NCI-H69 (cell line): ENCODE measurements around the gene P4HA2.

Experiments
- DNase-seq: peaks from one replicate; lab custom pipeline; 2025; lab: John Stamatoyannopoulos, UW

Gene P4HA2

GRCh38 chr5:132223861-132224260 lies 3.8 kb downstream of the P4HA2 start:
- no peak for DNase-seq

DNA sequence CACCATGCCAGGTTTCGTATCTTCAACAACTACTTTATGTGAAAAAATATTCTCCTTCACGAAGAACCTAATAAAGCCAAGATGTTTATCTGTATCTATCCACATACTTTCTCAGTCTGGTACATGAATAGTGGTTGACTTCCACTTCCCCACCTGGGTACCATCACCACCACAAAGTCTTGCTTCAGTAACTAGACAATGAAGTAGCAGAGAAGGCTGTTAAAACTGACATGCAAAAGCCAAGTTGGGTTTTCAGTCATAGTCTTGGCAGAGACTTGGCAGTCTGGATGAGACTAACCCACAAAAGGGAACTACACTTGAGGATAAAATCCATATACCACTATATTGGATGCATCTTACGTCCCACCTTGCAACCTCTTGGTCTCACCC lies 5.0 kb downstream of the P4HA2 start:
- DNase-seq, result no peak

DNA sequence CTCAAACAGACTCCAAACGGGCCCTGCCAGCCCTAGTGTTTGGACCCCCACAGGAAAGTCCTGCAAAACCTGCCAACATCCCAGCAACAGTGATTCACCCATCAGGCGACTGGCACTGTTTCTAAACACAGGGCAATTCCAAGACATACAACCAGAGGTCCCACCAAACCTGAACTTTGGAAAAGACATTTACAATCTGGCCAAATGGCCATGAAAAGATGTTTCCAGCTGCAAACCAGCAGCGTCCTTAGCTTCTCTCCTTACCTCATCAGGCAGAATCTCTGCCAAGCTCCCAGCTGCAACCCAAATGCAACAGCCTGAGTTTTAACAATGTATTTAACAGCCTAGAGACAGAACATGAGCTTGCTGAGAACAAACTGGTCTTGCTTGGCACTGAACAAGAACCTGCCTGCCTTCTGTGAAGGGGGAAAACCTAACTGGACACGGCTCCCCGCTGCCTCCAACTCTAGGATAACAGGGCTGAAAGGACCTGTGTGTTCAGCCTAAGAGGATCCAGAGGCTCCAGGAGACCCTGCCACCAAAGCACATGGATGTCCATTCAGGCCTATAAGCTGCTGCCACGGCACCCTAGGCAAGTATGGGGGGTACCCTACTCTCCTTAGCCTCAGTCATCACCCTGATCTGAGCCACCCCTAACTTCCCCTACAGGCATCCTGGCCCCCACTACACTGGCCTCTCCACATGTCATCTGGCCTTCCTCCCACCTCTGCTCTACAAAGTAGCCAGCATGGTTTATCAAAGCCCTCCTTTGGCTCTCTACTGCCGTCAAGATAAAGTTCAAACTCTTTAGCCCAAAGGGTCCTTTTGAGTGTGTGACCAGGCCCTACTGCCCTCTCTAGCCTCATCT lies 5.6 kb downstream of the P4HA2 start:
- no peak for DNase-seq

- DNase-seq, result no peak
Measured at GRCh38 chr5:132220491-132220890, 7.2 kb downstream of the P4HA2 start.

DNA sequence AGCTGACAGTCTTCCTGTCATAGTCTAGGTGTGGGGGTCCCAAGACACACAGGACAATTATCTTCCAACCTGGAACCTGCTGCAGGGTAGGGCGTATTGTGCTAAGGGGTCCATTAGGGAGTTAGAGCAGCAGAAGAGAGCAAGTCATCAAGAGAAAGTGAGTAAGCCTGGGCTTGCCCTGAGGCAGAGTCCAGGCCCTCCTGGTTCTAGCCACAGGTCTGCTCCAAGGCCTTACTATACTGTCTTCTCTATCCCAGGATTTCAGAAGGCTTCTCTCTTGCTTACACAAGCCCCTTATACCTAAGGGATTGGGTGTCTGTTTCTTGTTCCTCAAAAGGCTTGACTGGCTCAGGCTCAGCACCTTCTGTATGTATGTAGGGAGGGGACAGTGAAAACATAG lies 7.7 kb downstream of the P4HA2 start:
- DNase-seq, result no peak

- no peak for DNase-seq
Measured at GRCh38 chr5:132219289-132219970, 8.2 kb downstream of the P4HA2 start.

DNA sequence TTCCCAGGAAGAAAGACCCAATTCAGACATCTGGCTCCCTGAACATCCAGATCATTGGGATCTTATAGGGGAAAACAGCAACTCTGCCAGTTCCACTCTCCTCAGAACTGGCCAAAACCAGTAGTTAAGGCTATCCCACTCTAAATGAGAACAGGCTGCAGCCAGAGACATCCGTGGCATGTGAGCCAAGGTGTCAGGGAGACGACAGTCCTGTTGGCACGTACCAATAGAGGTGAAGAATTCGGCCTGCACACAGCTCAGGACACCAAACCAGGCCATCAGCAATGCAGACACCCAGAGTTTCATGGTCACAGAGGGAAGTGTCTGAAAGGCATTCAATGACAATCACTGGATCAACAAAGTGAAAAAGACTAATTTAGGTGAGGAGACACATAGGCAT lies 9.3 kb downstream of the P4HA2 start:
- no peak for DNase-seq

- DNase-seq, result peak; percentile 70
Measured at GRCh38 chr5:132215329-132215728, 12.3 kb downstream of the P4HA2 start.

DNA sequence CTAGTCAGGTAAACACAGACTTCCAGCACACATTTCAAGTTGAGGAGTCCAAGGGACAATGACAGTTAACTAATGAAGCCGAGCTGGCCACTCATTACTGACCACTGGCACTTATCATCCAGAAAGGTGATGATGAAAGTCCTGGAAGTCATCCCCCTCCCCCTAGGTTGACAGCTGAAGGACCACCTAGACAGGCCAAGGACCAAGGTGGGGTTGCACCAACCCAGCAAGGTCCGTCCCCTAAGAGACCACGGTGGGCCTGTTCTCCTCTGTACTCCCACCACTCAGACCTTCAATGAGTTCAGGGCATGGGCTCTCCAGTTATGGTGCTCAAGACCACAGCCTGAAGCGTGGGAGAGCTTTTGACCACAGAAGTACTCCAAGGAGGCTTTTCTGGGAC lies 13.2 kb downstream of the P4HA2 start:
- no peak for DNase-seq

DNA sequence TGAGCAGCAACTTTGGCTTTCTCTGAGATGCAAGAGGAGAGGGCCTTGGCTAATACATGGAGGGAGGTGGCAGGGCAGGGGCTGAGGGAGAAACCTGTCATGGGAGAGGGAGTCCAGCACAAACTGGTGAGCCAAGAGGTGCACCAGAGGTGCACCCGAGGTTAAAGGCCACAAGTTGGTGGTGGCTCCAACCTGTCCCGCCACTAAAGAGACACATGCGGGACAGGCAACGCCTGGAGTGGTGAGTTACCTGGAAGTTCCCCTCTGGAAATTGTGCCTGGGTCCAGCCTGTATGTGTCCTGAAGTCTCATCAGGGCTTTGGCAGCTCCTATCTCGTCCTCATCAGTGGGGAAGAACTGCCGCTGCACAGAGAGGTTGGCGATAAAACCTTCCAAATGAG lies 14.0 kb downstream of the P4HA2 start:
- DNase-seq, result no peak

GRCh38 chr5:132211787-132212186 lies 15.9 kb downstream of the P4HA2 start:
- no peak for DNase-seq

- no peak for DNase-seq
Measured at GRCh38 chr5:132210944-132211343, 16.7 kb downstream of the P4HA2 start.

- DNase-seq, result no peak
Measured at GRCh38 chr5:132209901-132210545, 17.6 kb downstream of the P4HA2 start.

DNA sequence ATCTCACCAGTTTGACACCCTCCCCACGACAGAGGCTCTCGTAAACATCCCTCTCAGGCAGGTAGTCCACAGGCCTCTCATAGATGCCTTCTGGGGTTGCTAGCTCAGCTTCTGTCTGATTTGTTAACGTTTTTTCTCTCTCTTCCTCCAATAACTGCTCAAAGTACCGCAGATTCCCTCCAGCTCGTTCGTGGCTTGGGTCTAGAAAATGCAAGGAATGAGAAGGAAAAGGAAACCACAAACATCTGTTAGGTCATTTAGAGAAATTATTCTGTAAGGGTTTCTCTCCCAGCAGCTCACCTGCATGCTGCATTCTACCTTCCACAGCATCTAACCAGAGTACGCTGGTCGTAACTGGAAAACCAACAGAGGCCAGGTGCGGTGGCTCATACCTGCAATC lies 18.5 kb downstream of the P4HA2 start:
- DNase-seq, result no peak

- DNase-seq, result peak; percentile 27
Measured at GRCh38 chr5:132207778-132208177, 19.9 kb downstream of the P4HA2 start.

- DNase-seq, result no peak
Measured at GRCh38 chr5:132206782-132207181, 20.9 kb downstream of the P4HA2 start.

DNA sequence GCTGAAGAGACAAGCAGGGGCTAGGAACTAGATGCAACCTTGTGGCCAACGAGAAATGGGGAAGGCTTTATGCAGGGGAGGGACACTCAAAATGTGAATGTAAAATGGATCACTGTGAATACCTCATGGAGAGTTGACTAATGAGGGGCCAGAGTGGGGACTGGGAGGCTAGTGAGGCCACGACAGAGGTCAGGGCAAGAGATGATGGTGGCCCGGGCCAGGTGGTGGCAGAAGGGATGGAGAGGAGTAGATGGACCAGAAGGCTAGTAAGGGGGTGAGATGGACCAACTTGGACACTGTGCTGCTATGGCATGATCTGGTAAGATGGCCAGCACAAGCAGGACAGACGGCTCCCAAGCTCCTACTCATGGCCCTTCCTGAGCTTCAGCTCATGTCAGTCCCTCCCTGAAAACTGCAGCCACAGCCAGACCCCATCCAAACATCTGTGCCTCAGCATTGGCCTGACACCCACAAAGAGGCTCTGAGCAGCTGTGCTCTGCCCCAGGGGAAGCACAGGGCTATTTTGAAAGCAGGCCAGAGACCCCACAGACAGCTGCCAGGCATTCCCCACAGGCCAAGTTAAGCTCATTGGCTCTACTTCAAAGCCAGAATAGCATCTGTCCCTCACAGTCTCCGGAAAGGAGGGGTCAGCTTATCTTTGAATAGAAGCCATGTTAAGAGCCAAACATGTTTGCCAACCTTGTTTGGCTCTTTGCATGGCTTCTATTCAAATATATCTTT lies 22.1 kb downstream of the P4HA2 start:
- DNase-seq, result peak; percentile 69

DNA sequence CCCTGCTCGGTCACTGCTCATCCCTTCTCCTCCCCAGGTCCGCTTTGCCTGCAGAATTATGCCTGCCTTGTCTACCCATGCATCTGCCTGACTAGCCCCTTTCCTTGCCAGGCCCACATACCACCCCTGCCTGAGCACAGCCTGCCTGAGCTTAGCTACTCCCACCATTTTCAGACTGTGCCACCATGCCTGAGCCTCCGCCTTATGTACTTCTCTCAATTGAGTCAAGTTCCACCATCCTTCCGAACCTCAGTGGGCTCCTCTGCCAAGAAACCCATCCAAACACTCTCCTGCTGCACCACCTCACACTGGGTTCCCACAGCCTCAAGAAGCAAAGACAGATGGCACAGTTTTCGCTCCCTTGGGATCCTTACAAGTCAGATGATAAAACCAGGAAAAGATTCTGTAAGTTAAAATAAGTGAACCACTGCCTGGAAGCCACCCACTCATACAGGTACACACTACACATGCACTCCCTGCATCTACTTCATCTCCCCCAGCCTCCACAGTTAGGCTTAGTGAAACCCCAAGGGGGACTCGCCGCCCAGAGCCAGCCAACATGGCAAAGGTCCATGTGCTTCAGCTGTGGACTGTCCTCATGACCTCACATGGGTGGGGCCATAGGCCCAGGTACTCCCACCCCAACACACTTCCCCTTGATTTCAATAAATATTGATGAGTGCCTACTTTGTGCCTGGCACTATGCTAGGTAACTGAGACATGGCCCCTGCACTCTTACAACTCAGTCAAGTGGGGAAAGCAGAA lies 23.1 kb downstream of the P4HA2 start:
- no peak for DNase-seq

GRCh38 chr5:132203916-132204315 lies 23.7 kb downstream of the P4HA2 start:
- DNase-seq, result no peak

DNA sequence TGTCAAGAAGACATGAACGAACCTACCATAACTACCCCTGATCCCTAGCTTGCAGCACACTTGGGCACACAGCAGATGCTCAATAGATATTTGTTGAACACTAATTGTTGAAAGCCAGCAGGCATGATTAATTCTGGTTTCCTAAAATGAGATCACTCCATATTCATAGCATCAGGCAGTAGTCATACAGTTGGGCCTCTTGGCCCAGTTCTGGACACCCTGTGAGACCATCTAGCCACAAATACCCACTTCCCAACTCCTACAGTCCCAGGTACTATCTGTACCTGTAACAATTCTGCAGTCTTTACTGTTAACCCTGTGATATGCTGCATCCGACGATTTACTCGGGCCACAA lies 24.2 kb downstream of the P4HA2 start:
- no peak for DNase-seq

DNA sequence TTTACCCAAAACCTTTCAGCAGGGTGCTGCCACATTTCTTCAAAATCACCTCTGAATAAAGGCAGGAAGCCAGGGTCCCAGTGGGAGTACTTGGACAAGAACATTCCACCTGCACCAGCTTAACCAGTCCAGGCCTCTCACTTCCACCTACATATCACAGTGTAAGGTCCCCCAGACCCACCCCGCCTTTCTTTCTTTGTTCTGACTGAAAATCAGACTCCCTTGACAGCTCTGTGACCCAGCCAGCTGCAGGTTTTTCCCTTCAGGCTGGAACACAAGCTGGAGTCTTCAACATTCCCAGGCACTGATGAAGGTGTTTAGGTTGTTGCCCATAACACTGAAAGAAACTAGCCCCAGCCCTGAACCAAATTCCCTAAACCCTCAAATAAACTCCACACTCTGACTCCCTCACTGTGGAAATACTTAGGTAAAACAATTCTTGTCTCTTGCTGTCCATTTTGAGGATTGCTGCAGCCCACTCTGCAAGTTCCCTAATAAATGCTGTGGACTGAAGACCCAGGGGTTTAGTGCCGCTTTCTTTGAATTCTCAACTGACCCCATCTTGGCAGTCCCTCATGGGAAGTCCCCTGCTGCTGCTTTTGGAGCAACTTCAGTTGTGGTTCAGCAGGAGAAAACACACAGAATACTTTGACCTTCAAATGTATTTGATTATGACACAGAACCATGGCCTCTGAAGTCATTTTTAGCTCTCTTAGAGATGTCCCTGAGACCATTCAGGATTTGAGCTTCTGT lies 24.8 kb downstream of the P4HA2 start:
- no peak for DNase-seq
